ENCODE data around the gene JAG1.

- TF ChIP-seq ZNF155 (tag by site-specific recombination; IDR thresholded peaks at IDR 0.05) (no peak), CTCF (tag by site-specific recombination; IDR thresholded peaks at IDR 0.05) (no peak), ZNF426 (tag by site-specific recombination; IDR thresholded peaks at IDR 0.05) (no peak), ZNF571 (tag by site-specific recombination; IDR thresholded peaks at IDR 0.05) (no peak), ZNF423 (tag by site-specific recombination; IDR thresholded peaks at IDR 0.05) (no peak), PBX3 (CRISPR knock-in tag; IDR thresholded peaks at IDR 0.05) (no peak), REST (tag by site-specific recombination; IDR thresholded peaks at IDR 0.05) (no peak), ZNF843 (tag by site-specific recombination; IDR thresholded peaks at IDR 0.05) (no peak), ZNF610 (tag by site-specific recombination; IDR thresholded peaks at IDR 0.05; ENCODE audit: borderline replicate concordance) (no peak), ZNF404 (tag by site-specific recombination; IDR thresholded peaks at IDR 0.05) (no peak), ZNF416 (tag by site-specific recombination; IDR thresholded peaks at IDR 0.05) (no peak), ZNF639 (tag by site-specific recombination; IDR thresholded peaks at IDR 0.05) (no peak)
Observed at GRCh38 chr20:10687895-10688294, 14.1 kb upstream of the JAG1 start.

All from HEK293 (cell line).